ENCODE results near the gene BCKDHB.

The BCKDHB gene

GRCh38 chr6:80331974-80332373, 225.5 kb downstream of the BCKDHB start:
- DNase-seq (ENCODE audit: low spot score): no peak

- DNase-seq (ENCODE audit: low spot score): no peak
Observed at GRCh38 chr6:80333342-80333741, 226.9 kb downstream of the BCKDHB start.

GRCh38 chr6:80335121-80335531, 228.7 kb downstream of the BCKDHB start:
- DNase-seq (ENCODE audit: low spot score): no peak

GRCh38 chr6:80336911-80337310, 230.4 kb downstream of the BCKDHB start:
- DNase-seq (ENCODE audit: low spot score): no peak

- DNase-seq (ENCODE audit: low spot score): peak; percentile 32
Observed at GRCh38 chr6:80338201-80338836, 231.8 kb downstream of the BCKDHB start.

- no peak for DNase-seq (ENCODE audit: low spot score)
Observed at GRCh38 chr6:80339421-80339820, 232.9 kb downstream of the BCKDHB start.

GRCh38 chr6:80340280-80340679, 233.8 kb downstream of the BCKDHB start:
- no peak for DNase-seq (ENCODE audit: low spot score)

- no peak for DNase-seq (ENCODE audit: low spot score)
Observed at GRCh38 chr6:80340686-80341085, 234.2 kb downstream of the BCKDHB start.

- DNase-seq (ENCODE audit: low spot score): no peak
Observed at GRCh38 chr6:80341330-80341729, 234.9 kb downstream of the BCKDHB start.

- DNase-seq (ENCODE audit: low spot score): no peak
Observed at GRCh38 chr6:80343511-80343910, 237.0 kb downstream of the BCKDHB start.

GRCh38 chr6:80347101-80347500, 240.6 kb downstream of the BCKDHB start:
- DNase-seq (ENCODE audit: low spot score): no peak

GRCh38 chr6:80348263-80348662, 241.8 kb downstream of the BCKDHB start:
- DNase-seq (ENCODE audit: low spot score): no peak

GRCh38 chr6:80356000-80356399, 249.5 kb downstream of the BCKDHB start:
- DNase-seq (ENCODE audit: low spot score): no peak

- no peak for DNase-seq (ENCODE audit: low spot score)
Observed at GRCh38 chr6:80356545-80356944, 250.1 kb downstream of the BCKDHB start.

- DNase-seq (ENCODE audit: low spot score): no peak
Observed at GRCh38 chr6:80357081-80357480, 250.6 kb downstream of the BCKDHB start.

- no peak for DNase-seq (ENCODE audit: low spot score)
Observed at GRCh38 chr6:80357674-80358073, 251.2 kb downstream of the BCKDHB start.

GRCh38 chr6:80363501-80364122, 257.1 kb downstream of the BCKDHB start:
- no peak for DNase-seq (ENCODE audit: low spot score)

- no peak for DNase-seq (ENCODE audit: low spot score)
Observed at GRCh38 chr6:80364149-80364548, 257.7 kb downstream of the BCKDHB start.

- DNase-seq (ENCODE audit: low spot score): no peak
Observed at GRCh38 chr6:80366051-80366450, 259.6 kb downstream of the BCKDHB start.

- no peak for DNase-seq (ENCODE audit: low spot score)
Observed at GRCh38 chr6:80366714-80367113, 260.2 kb downstream of the BCKDHB start.

GRCh38 chr6:80376411-80376810, 269.9 kb downstream of the BCKDHB start:
- no peak for DNase-seq (ENCODE audit: low spot score)

- DNase-seq (ENCODE audit: low spot score): no peak
Observed at GRCh38 chr6:80380566-80380965, 274.1 kb downstream of the BCKDHB start.

GRCh38 chr6:80382811-80383210, 276.3 kb downstream of the BCKDHB start:
- no peak for DNase-seq (ENCODE audit: low spot score)

- DNase-seq (ENCODE audit: low spot score): no peak
Observed at GRCh38 chr6:80388507-80388906, 282.0 kb downstream of the BCKDHB start.
